GM18517 (cell line): Measurements from ENCODE around the gene DIPK1B.

Experiments used
- ATAC-seq: cut with Tn5 transposase; IDR thresholded peaks from one replicate; pipeline ENCODE4 v1.9.1; 2021; ENCODE audit warnings: mild to moderate bottlenecking, moderate library complexity; ENCODE audit not compliant: unreplicated experiment

The DIPK1B gene

GRCh38 chr9:136733611-136734010 lies 21.2 kb downstream of the DIPK1B start:
- ATAC-seq, result no peak

GRCh38 chr9:136734837-136735496 lies 22.6 kb downstream of the DIPK1B start:
- no peak for ATAC-seq

GRCh38 chr9:136735812-136736480 lies 23.6 kb downstream of the DIPK1B start:
- no peak for ATAC-seq

GRCh38 chr9:136738960-136739359 lies 26.6 kb downstream of the DIPK1B start:
- no peak for ATAC-seq

- ATAC-seq, result no peak
Measured at GRCh38 chr9:136739509-136739908, 27.1 kb downstream of the DIPK1B start.

GRCh38 chr9:136740069-136740468 lies 27.7 kb downstream of the DIPK1B start:
- ATAC-seq, result no peak

GRCh38 chr9:136740491-136740890 lies 28.1 kb downstream of the DIPK1B start:
- ATAC-seq, result no peak

GRCh38 chr9:136740971-136741882 lies 28.9 kb downstream of the DIPK1B start:
- ATAC-seq, result no peak

GRCh38 chr9:136741883-136742571 lies 29.7 kb downstream of the DIPK1B start:
- ATAC-seq, result no peak

- ATAC-seq, result no peak
Measured at GRCh38 chr9:136742591-136743391, 30.4 kb downstream of the DIPK1B start, which contains the start of gene LCN10. Gene LCN10, minus strand, starts transcription at chr9:136742940. Its CDS starts 37 bp downstream, at chr9:136742903.

- no peak for ATAC-seq
Measured at GRCh38 chr9:136743639-136744211, 31.4 kb downstream of the DIPK1B start.

- no peak for ATAC-seq
Measured at GRCh38 chr9:136744773-136745172, 32.4 kb downstream of the DIPK1B start.

GRCh38 chr9:136745389-136746154 lies 33.2 kb downstream of the DIPK1B start:
- ATAC-seq, result no peak

- no peak for ATAC-seq
Measured at GRCh38 chr9:136746155-136746490, 33.8 kb downstream of the DIPK1B start.

- ATAC-seq, result no peak
Measured at GRCh38 chr9:136746621-136747020, 34.2 kb downstream of the DIPK1B start.

GRCh38 chr9:136747161-136748060 lies 35.0 kb downstream of the DIPK1B start:
- ATAC-seq, result no peak

- ATAC-seq, result no peak
Measured at GRCh38 chr9:136748201-136748600, 35.8 kb downstream of the DIPK1B start, which contains the start of gene LCN6. Gene LCN6, minus strand, starts transcription at chr9:136748525. Its CDS starts 42 bp downstream, at chr9:136748483.
